Lung (tissue), 12 donors: ENCODE data around the gene PIEZO1. TPM values are rescaled to one million over a fixed set of nuclear protein-coding genes. Genes with fewer than 3 reads are reported as not detected.
A peak's percentile ranks its signal among the peaks of the same experiment; 100 is the strongest.

Experiments
- ATAC-seq: fragments of 200-7000 bp; cut with Tn5 transposase; one replicate; pipeline ENCODE4 v1.9.1; 2020; ENCODE audit warnings: moderate number of reproducible peaks; ENCODE audit not compliant: insufficient read depth, low FRiP score
- DNase-seq, 3 donors: peaks; one replicate each; pipeline ENCODE4 v3.0.0-alpha.2; 2013 to 2017
- H3K27ac ChIP-seq, 2 donors: one replicate each; pipeline ENCODE4 v1.5.1; 2013; ENCODE audit warnings: mild to moderate bottlenecking in 2 of 2, moderate library complexity in 2 of 2, control low read depth in 1 of 2, inconsistent platforms in 1 of 2, low read depth in 1 of 2, low read length in 1 of 2
- H3K27me3 ChIP-seq, 3 donors: one replicate each; pipeline ENCODE4 v1.5.1; 2013; ENCODE audit warnings: low read length in 2 of 3; ENCODE audit not compliant: control insufficient read depth in 3 of 3, insufficient read depth in 3 of 3
- H3K36me3 ChIP-seq, 4 donors: one replicate each; pipeline ENCODE4 v1.5.1; 2013; ENCODE audit warnings: low read length in 4 of 4, mild to moderate bottlenecking in 1 of 4, moderate library complexity in 1 of 4; ENCODE audit not compliant: control insufficient read depth in 4 of 4, insufficient read depth in 4 of 4
- H3K4me1 ChIP-seq, 5 donors: one replicate each; pipeline ENCODE4 v1.5.1; 2013; ENCODE audit warnings: low read length in 5 of 5, mild to moderate bottlenecking in 2 of 5, moderate library complexity in 1 of 5; ENCODE audit not compliant: control insufficient read depth in 5 of 5, insufficient read depth in 5 of 5
- H3K4me3 ChIP-seq: one replicate; pipeline ENCODE4 v1.5.1; 2013; ENCODE audit warnings: mild to moderate bottlenecking, control low read depth, moderate library complexity
- H3K9ac ChIP-seq, 2 donors: one replicate each; pipeline ENCODE4 v1.5.1; 2013; ENCODE audit warnings: low read length in 2 of 2, control low read depth in 1 of 2; ENCODE audit not compliant: insufficient read depth in 1 of 2
- H3K9me3 ChIP-seq, 4 donors: one replicate each; pipeline ENCODE4 v1.5.1; 2013; ENCODE audit warnings: low read length in 3 of 4, mild to moderate bottlenecking in 1 of 4, moderate library complexity in 1 of 4; ENCODE audit not compliant: control insufficient read depth in 4 of 4, insufficient read depth in 3 of 4
- WGBS, 2 donors: extraction: QIAGEN DNeasy Blood & Tissue Kit; methylation state at CpG; one replicate each; pipeline ENCODE4 v1.1.7; 2013; 5-methylcytosine and 5-hydroxymethylcytosine counted together
- polyA plus RNA-seq, 2 donors: library from polyadenylated mRNA; stranded (reverse); fragments of 200-250 nt; gene quantifications; one replicate each; pipeline ENCODE4 v1.2.1, GENCODE V29; 2013
- total RNA-seq, 2 donors: library from RNA; depleted of rRNA in 1 of 2; stranded (reverse); fragments of >200 nt in 1 of 2; gene quantifications; one replicate each; pipeline ENCODE4 v1.2.1, GENCODE V29; 2014 to 2021
- TF ChIP-seq, protein P1 (sequence below): IDR thresholded peaks from 2 replicates; pipeline ENCODE4 v1.5.1; 2012; ENCODE audit warnings: mild to moderate bottlenecking; ENCODE audit errors: control extremely low read depth, extremely low read depth
- donor health status: control.
- donor health status: control.
- donor health status: Bipolar disorder and iron deficiency.
- donor health status: healthy.
- donor health status: DM: yes; HTN: yes; CAD: no.

The PIEZO1 gene
- total and polyA plus RNA-seq, 4 donors: 113 to 207 (median 190) TPM

DNA sequence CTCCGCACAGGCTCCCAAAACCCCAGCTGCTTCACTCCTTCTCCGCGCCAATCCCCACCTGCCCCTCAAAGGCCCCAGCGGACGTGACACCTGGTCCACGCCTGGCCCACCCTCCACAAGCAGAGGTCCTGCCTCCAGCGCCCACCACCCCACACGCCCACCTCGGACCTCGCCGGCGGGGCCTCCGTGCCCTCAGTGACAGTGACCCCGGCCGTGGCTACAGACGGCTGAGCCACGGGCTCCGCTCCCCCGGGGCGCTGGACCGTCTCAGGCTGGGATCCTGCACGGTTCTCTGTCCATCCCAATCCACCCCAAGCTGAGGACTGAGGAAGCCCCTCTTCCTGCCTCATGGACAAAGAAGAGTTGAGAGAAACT, 25.1 kb downstream of the PIEZO1 start:
- Histone ChIP-seq H3K4me1 (peaks cover 0 to 35% (median 9%) of the 10 kb centered on the region in 5 donors), H3K9me3 (no peaks in the 10 kb centered on the region), H3K9ac (no peak overlapping the region), H3K4me3 (no peak overlapping the region), H3K36me3 (peaks cover 0 to 9% (median 2%) of the 10 kb centered on the region in 4 donors), H3K27me3 (no peaks in the 10 kb centered on the region), H3K27ac (no peak overlapping the region)
- 93 to 95% methylated on average over 19 to 22 of the region's 22 CpGs for WGBS, 2 donors
- DNase-seq (no peak), ATAC-seq (no peak)
- TF ChIP-seq, protein P1, sequence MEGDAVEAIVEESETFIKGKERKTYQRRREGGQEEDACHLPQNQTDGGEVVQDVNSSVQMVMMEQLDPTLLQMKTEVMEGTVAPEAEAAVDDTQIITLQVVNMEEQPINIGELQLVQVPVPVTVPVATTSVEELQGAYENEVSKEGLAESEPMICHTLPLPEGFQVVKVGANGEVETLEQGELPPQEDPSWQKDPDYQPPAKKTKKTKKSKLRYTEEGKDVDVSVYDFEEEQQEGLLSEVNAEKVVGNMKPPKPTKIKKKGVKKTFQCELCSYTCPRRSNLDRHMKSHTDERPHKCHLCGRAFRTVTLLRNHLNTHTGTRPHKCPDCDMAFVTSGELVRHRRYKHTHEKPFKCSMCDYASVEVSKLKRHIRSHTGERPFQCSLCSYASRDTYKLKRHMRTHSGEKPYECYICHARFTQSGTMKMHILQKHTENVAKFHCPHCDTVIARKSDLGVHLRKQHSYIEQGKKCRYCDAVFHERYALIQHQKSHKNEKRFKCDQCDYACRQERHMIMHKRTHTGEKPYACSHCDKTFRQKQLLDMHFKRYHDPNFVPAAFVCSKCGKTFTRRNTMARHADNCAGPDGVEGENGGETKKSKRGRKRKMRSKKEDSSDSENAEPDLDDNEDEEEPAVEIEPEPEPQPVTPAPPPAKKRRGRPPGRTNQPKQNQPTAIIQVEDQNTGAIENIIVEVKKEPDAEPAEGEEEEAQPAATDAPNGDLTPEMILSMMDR: no peak

DNA sequence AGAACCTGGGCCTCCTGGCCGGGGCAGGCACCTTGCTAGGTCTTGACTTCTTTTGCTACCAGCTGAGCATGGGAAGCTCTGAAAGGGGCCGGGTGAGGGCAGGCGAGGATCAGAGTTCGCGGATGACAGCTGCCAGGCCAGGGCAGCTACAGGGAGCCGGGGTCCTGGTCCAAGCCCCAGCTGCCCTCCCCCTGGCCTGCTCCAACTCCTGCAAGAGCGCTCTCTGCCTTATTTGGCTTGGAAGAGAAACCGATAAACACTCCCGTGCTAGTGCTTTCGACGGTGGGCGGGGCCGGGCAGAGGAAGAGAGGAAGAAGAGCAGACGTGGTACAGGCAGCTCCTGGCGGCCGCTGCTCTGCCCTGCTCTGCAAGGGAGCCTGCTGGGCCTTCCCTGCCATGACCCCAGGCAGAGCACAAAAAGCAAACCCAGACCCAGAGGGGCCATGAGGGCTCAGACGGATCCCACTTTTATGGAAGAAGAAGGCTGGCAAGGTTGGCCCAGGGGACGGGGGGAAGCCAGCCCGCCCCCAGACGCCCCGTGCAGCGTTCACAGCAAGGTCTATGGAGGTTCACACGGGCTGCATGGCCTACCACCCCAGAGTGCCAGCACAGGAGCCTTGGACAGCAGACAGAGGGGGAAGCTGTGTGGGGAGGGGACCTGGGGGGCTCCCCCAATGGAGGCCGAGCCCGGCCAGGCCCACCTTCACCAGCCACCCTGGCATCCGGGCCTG, 25.6 kb downstream of the PIEZO1 start:
- H3K9me3 ChIP-seq: no peaks in the 10 kb centered on the region
- DNase-seq: peak; percentile 46 to 60 (median 47)
- TF ChIP-seq, protein P1: no peak

DNA sequence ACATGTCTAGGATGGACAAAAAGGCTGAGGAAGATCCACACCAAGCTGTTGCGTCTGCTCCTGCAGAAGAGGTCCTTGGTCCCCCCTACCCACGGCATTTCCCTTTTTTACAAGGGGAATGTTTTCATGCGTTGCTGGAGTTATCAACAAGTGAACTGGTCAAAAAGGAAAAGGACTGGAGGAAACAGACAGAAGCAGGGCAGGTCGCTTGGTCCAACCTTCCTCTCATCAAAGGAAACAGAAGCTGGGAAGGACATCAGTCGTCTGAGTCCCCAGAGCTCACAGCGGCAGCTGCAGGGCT, 26.1 kb downstream of the PIEZO1 start:
- H3K36me3 ChIP-seq: peaks cover 0 to 8% (median 2%) of the 10 kb centered on the region in 4 donors
- peaks cover 0 to 30% (median 9%) of the 10 kb centered on the region in 5 donors for H3K4me1 ChIP-seq
- H3K9ac ChIP-seq: no peak overlapping the region
- ATAC-seq: no peak
- no peak overlapping the region for H3K4me3 ChIP-seq
- WGBS, 2 donors: 65 to 66% methylated on average over 6 of the region's 6 CpGs
- DNase-seq: no peak
- peak overlapping the region in 1 of 2 donors; percentile 41 for H3K27ac ChIP-seq
- no peaks in the 10 kb centered on the region for H3K27me3 ChIP-seq
- TF ChIP-seq, protein P1: no peak
- no peaks in the 10 kb centered on the region for H3K9me3 ChIP-seq

More for the DNA sequence above, 25.6 kb downstream of the PIEZO1 start:
- Histone ChIP-seq H3K4me3 (no peak overlapping the region), H3K27me3 (no peaks in the 10 kb centered on the region), H3K9ac (no peak overlapping the region), H3K27ac (peak overlapping the region in 1 of 2 donors; percentile 41), H3K4me1 (peaks cover 0 to 32% (median 9%) of the 10 kb centered on the region in 5 donors), H3K36me3 (peaks cover 0 to 9% (median 2%) of the 10 kb centered on the region in 4 donors)
- ATAC-seq: no peak
- 42 to 63% methylated on average over 26 of the region's 26 CpGs for WGBS, 2 donors
